Activated naive CD8-positive, alpha-beta T cell treated with anti-CD3 and anti-CD28 coated beads, Interleukin-2, amount 50 U/mL, for 16 hours (primary cell): ENCODE data around the gene DBH.
"Not testable (repeated sequence)": the region's sequence is repeated elsewhere in the genome, so short reads cannot be mapped to it uniquely, and the experiment has no call there.

Experiments
- DNase-seq: peaks from one replicate; pipeline ENCODE4 v3.0.0-alpha.2; 2020; ENCODE audit warnings: low read depth, low spot score

Gene DBH

GRCh38 chr9:133622555-133622954, 13.6 kb upstream of the DBH start:
- no peak for DNase-seq

- not testable (repeated sequence) for DNase-seq
These were observed 10.2 kb upstream of the DBH start for GRCh38 chr9:133626008-133626407.

GRCh38 chr9:133627341-133627740, 8.8 kb upstream of the DBH start:
- DNase-seq = no peak

- DNase-seq = no peak
These were observed 7.4 kb upstream of the DBH start for GRCh38 chr9:133628766-133629165.

- DNase-seq = no peak
These were observed 6.7 kb upstream of the DBH start for GRCh38 chr9:133629221-133630110.

- DNase-seq = no peak
These were observed 5.1 kb upstream of the DBH start for GRCh38 chr9:133631111-133631510.

- DNase-seq = no peak
These were observed 3.1 kb upstream of the DBH start for GRCh38 chr9:133632806-133633680.

GRCh38 chr9:133633681-133634080, 2.5 kb upstream of the DBH start:
- no peak for DNase-seq

- DNase-seq = no peak
These were observed 2.0 kb upstream of the DBH start for GRCh38 chr9:133634081-133634691.

- no peak for DNase-seq
These were observed 1.1 kb upstream of the DBH start for GRCh38 chr9:133635098-133635497.

- DNase-seq = no peak
These were observed 739 bp downstream of the DBH start for GRCh38 chr9:133636902-133637301.

GRCh38 chr9:133637451-133638055, 1.4 kb downstream of the DBH start:
- DNase-seq = no peak

- no peak for DNase-seq
These were observed 1.9 kb downstream of the DBH start for GRCh38 chr9:133638076-133638475.

GRCh38 chr9:133638711-133639110, 2.5 kb downstream of the DBH start:
- no peak for DNase-seq

- DNase-seq = no peak
These were observed 3.5 kb downstream of the DBH start for GRCh38 chr9:133639613-133640012.

GRCh38 chr9:133640160-133640559, 4.0 kb downstream of the DBH start:
- no peak for DNase-seq

- no peak for DNase-seq
These were observed 4.6 kb downstream of the DBH start for GRCh38 chr9:133640580-133641395.

- DNase-seq = no peak
These were observed 5.2 kb downstream of the DBH start for GRCh38 chr9:133641396-133641655.

GRCh38 chr9:133641861-133642595, 5.9 kb downstream of the DBH start:
- DNase-seq = no peak

GRCh38 chr9:133642708-133643361, 6.7 kb downstream of the DBH start:
- DNase-seq = no peak
